Coronary artery (tissue), 2 donors: ENCODE data around the gene SDK2.

ENCODE experiments used
- DNase-seq: peaks from one replicate; pipeline ENCODE4 v3.0.0-alpha.2; 2017; ENCODE audit warnings: low spot score
- H3K27ac ChIP-seq, 2 donors: fragments of 200-600 bp; sonication (generic); one replicate each; pipeline ENCODE4 v1.5.1; 2016 to 2019
- H3K4me3 ChIP-seq: fragments of 200-600 bp; sonication (generic); 2 replicates; pipeline ENCODE4 v1.5.1; 2016; ENCODE audit warnings: mild to moderate bottlenecking, moderate library complexity
- CTCF ChIP-seq: fragments of 200-600 bp; sonication (generic); IDR thresholded peaks from one replicate; pipeline ENCODE4 v1.5.1; 2019; ENCODE audit warnings: antibody characterized with exemption

The SDK2 gene

GRCh38 chr17:73595479-73595878 lies 48.8 kb downstream of the SDK2 start:
- Histone ChIP-seq H3K4me3 (no peak overlapping the region), H3K27ac (no peak overlapping the region)
- no peak for TF ChIP-seq CTCF
- no peak for DNase-seq

- H3K27ac ChIP-seq = no peak overlapping the region
Observed at GRCh38 chr17:73595068-73595467, 49.2 kb downstream of the SDK2 start.

GRCh38 chr17:73594598-73594997 lies 49.6 kb downstream of the SDK2 start:
- H3K4me3 ChIP-seq = no peak overlapping the region
- H3K27ac ChIP-seq = no peak overlapping the region
- TF ChIP-seq CTCF = no peak
- no peak for DNase-seq

More at GRCh38 chr17:73595068-73595467, 49.2 kb downstream of the SDK2 start:
- no peak overlapping the region for H3K4me3 ChIP-seq
- DNase-seq = no peak
- no peak for TF ChIP-seq CTCF

- Histone ChIP-seq H3K27ac (no peak overlapping the region), H3K4me3 (no peak overlapping the region)
- no peak for TF ChIP-seq CTCF
Observed at GRCh38 chr17:73594025-73594424, 50.2 kb downstream of the SDK2 start.

GRCh38 chr17:73593249-73593965 lies 50.8 kb downstream of the SDK2 start:
- no peak overlapping the region for H3K4me3 ChIP-seq
- no peak for TF ChIP-seq CTCF
- DNase-seq = no peak
- H3K27ac ChIP-seq = no peak overlapping the region

More at GRCh38 chr17:73594025-73594424, 50.2 kb downstream of the SDK2 start:
- DNase-seq = no peak

- H3K4me3 ChIP-seq = no peak overlapping the region
- H3K27ac ChIP-seq = no peak overlapping the region
- no peak for DNase-seq
- TF ChIP-seq CTCF = no peak
Observed at GRCh38 chr17:73592501-73592961, 51.7 kb downstream of the SDK2 start.

- Histone ChIP-seq H3K27ac (no peak overlapping the region), H3K4me3 (no peak overlapping the region)
- TF ChIP-seq CTCF = no peak
- no peak for DNase-seq
Observed at GRCh38 chr17:73592079-73592415, 52.2 kb downstream of the SDK2 start.
